NOMO-1 (cell line): ENCODE results near the gene SGK2.

Source experiments
- DNase-seq, 2 experiments: peaks; one replicate each; lab custom pipeline; 2025; ENCODE audit not compliant: unreplicated experiment in 2 of 2; lab: John Stamatoyannopoulos, UW

Gene SGK2

DNA sequence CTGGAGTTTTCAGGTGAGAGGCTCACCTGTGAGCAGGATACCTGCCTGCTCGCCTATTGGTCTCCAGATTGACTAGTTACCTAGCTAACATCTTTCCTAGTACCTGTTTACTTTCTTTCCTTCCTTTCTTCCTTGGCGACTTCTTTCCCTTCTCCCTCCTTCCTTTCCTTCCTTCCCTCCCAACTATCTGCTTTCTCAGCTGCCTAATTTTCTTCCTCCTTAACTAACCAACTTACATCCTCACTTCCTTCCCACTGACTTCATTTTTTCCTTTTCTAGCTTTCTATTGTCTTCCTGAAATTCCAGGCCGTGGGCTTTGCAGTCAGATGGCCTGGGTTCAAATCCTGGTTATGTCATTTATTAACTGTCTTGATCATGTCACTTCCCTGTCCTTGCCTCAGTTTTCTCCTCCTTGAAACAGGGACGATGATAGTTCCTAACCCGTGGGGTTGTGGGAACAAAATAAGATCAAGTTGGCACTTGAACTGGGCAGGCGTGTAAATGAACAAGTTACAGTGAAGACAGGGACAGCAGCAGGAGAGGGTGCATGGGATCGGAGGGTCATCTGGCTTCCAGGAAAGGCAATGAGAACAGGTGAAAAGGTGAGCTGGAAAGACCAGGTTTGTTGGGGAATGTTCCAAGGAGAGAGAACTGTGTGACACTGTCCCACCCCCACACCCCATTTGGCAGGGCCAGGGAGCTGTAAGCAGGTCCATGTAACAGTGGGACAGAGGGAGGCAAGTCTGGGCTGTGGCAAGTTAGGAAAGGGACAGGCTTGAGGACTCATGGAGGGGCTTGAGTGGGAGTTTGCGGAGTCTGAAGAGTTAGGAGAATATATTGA lies 540 bp downstream of the SGK2 start:
- DNase-seq, result no peak

DNA sequence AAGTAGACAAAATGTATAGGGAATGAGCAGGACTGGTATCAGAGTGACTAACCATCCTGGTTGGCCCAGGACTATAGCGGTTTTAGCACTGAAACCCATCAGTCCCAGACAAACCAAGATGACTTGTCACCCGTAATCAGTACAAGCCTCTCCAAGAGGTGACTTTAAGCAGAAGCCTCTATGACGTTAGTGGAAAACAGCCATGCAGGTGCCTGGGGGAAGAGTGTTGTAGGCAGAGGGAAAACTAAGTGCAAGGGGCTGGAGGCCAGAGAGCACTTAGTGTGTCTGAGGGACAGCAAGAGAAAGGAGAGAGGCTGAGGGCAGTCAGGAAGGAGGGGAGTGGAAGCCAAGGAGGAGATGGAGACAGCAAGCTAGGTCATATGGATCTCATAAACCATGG lies 2.1 kb downstream of the SGK2 start:
- DNase-seq, result no peak

GRCh38 chr20:43563429-43563828 lies 4.6 kb downstream of the SGK2 start:
- no peak for DNase-seq

DNA sequence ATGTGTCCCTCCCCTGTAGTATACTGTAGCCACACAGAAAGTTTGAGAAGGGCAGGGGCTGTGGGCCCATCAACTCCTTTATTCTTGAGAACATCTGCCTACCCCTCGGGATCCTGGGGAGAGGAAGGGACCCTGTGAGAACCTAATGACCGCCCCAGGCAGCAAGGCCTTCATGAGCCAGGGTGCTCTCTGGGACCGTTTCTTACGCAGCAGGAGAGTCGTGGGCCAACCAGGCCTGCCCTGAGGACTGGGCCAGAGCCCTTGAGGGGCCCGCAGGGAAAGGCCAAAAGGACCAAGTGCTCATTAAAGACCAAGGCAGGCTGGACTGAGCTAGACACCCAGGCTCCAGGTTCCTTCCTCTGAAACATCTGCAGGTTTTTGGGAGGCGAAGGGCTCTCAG lies 5.2 kb downstream of the SGK2 start:
- DNase-seq, result no peak

DNA sequence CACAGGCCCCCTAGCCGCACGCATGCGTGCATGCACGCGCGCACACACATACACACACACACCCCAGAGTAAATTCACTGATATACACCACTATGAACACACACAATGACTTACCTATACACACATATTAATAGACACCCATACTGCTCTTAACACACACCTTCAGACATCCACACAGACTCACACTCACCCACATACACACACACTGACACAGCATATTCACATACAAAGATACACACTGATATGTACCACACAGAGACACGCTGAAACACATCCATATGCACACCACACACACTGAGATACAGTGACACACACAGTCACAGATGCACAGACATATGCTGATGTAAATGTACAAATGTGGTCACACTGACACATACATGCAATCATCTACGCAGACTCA lies 5.6 kb downstream of the SGK2 start:
- DNase-seq, result no peak

- DNase-seq, result no peak
These were observed 6.3 kb downstream of the SGK2 start for GRCh38 chr20:43564993-43565757.

DNA sequence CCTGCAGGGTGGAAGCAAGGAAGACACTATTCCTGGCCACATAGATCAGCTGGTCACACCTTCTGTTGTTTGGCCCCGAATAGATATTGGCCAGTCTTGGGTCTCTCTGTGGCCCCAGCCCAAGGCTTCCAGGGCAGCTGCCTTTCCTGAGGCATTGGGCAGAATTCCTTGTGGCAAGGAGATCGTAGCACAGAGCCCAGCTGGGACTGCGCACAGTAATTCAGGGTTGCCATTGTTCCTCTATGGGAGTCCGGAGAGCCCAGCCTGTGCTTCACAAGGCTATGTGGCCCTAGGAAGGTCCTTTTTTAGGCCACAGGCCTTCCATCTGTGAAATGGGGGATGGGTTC lies 6.9 kb downstream of the SGK2 start:
- DNase-seq, result no peak

DNA sequence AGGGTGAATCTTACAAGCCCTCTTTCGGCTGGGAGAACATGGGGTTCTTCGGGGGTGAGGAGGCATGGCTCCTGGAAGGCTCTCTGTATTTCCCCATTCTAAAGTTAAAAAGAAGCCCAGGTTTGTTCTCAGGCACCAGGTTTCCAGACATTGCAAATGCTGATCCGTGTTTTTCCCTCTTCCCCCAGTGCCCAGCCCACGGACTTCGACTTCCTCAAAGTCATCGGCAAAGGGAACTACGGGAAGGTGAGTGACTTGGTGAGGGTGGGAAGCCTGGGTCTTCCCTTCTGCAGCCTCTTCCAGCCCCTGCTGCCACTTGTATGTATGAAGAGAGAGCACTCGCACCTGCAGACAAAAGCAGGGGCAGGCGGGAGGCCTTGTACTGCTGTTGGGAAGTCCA lies 8.7 kb downstream of the SGK2 start:
- DNase-seq, result no peak

- no peak for DNase-seq
These were observed 9.9 kb downstream of the SGK2 start for GRCh38 chr20:43568706-43569105.

GRCh38 chr20:43569282-43569681 lies 10.5 kb downstream of the SGK2 start:
- DNase-seq, result no peak

GRCh38 chr20:43570496-43570895 lies 11.7 kb downstream of the SGK2 start:
- no peak for DNase-seq

DNA sequence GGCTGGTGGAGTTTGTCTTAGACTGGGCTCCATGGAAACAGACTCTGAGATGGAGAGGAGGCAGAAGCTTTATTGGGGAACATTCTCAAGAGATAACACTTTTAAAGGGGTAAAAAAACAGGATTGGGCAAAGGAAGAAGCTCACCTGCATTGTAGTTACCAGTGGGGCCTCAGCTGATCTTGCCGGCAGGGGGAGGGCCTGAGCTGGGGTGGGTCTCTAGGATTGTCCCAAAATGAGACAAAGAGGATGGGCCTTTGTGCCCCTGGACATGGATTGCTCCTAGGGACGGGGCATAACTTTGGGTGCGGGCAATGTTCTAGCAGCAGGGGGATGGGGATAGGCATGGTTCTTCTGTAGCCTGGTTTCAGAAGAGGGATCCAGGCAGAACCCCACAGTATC lies 12.5 kb downstream of the SGK2 start:
- DNase-seq, result no peak

- no peak for DNase-seq
These were observed 12.9 kb downstream of the SGK2 start for GRCh38 chr20:43571771-43572170.

GRCh38 chr20:43572891-43573290 lies 14.1 kb downstream of the SGK2 start:
- DNase-seq, result no peak

- no peak for DNase-seq
These were observed 17.3 kb downstream of the SGK2 start for GRCh38 chr20:43576108-43576507.

DNA sequence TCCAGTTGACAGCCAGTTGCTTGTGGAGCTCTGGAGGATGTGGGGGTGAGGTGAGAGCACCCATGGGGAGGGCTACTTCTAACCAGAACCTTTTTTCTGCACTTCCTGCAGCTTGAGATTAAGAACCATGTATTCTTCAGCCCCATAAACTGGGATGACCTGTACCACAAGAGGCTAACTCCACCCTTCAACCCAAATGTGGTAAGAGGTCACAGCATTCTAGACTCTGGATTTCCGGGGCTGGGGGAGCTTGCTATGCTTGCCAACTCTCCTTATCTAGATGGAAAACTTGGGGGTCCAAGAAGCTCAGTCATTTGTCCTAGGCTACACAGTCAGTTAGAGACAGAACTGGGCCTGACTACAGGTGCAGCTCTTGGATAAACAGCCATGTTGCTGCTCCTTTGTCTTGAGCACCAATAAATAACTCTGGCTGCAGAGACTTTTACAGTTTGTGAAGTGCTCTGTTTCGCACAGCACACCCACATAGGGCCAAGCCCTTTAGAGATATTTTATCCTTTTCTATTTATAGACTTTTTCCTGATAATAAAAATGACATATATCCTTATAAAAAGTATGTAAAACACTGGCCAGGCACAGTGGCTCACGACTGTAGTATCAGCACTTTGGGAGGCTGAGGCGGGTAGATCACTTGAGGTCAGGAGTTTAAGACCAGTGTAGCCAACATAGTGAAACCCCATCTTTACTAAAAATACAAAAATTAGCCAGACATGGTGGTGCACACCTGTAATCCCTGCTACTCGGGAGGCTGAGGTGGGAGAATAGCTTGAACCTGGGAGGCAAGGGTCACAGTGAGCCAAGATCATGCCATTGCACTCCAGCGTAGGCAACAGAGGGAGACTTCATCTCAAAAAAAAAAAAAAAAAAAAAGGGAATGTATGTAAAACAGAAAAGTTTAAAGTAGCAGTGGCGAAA lies 21.3 kb downstream of the SGK2 start:
- no peak for DNase-seq

GRCh38 chr20:43583133-43583864 lies 24.5 kb downstream of the SGK2 start:
- no peak for DNase-seq

GRCh38 chr20:43583982-43584432 lies 25.2 kb downstream of the SGK2 start:
- DNase-seq, result peak; percentile 58 to 73

DNA sequence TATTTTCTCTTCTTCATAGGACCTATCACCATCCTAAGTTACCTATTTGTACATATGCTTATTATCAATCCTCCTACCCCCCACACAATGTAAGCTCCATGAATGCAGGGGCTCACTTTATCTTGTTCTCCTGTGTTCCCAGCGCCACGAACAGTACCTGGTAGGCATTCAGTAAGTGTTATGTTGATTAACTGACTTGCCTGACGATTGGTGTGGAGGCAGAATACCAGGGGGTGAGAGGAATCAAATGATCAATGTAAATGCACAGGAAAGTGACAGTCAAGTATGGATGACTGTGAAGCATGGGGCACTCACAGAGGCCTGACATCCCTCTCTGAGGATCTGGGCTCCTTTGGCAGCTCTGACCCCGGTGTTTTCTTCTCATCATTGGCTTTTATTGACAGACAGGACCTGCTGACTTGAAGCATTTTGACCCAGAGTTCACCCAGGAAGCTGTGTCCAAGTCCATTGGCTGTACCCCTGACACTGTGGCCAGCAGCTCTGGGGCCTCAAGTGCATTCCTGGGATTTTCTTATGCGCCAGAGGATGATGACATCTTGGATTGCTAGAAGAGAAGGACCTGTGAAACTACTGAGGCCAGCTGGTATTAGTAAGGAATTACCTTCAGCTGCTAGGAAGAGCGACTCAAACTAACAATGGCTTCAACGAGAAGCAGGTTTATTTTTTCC lies 25.8 kb downstream of the SGK2 start:
- DNase-seq, result no peak

DNA sequence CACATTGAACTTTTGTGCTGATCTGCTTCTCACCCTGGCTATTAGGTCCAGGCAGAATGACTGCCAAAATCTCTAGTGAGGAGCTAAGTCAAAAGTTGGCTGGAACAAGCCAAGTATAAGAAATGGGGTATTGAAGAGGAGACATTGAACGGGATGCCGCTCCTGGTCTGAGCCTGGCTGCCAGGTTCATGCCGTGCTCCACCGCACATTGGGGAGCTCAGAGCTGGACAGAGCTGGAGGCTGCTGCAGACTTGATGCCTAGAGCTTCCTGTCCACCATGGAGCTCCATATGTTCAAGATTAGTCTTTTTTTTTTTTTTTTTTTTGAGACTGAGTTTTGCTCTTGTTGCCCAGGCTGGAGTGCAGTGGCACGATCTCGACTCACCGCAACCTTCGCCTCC lies 27.8 kb downstream of the SGK2 start:
- no peak for DNase-seq
